Activated T-cell treated with anti-CD3 and anti-CD28 coated beads, Interleukin-2, amount 50 U/mL, for 72 hours (primary cell): Measurements from ENCODE around the gene HSD17B3. TPM values are rescaled to one million over a fixed set of nuclear protein-coding genes. Genes with fewer than 3 reads are reported as not detected.
"Not testable (repeated sequence)": the region's sequence is repeated elsewhere in the genome, so short reads cannot be mapped to it uniquely, and the experiment has no call there.

Source experiments
- ATAC-seq, 2 donors: fragments of 150-1000 bp; cut with Tn5 transposase; replicated peaks in 1 of 2; 2 replicates each; pipeline ENCODE4 v1.10.0; 2021; ENCODE audit warnings: moderate library complexity in 2 of 2, mild to moderate bottlenecking in 1 of 2
- DNase-seq, 2 donors: peaks; one replicate each; pipeline ENCODE4 v3.0.0; 2021 to 2022; ENCODE audit warnings: mixed read lengths in 1 of 2
- H3K27ac Mint-ChIP-seq: one replicate; pipeline ENCODE4 v1.8.0; 2022; ENCODE audit warnings: mild to moderate bottlenecking, moderate library complexity, mixed read lengths
- H3K27me3 Mint-ChIP-seq: one replicate; pipeline ENCODE4 v1.8.0; 2022; ENCODE audit warnings: low read depth, mixed read lengths
- H3K36me3 Mint-ChIP-seq, 2 donors: one replicate each; pipeline ENCODE4 v1.8.0; 2022; ENCODE audit warnings: mixed read lengths in 2 of 2, mild to moderate bottlenecking in 1 of 2; ENCODE audit not compliant: insufficient read depth in 2 of 2
- H3K4me1 Mint-ChIP-seq: one replicate; pipeline ENCODE4 v1.8.0; 2022; ENCODE audit warnings: low read depth, mixed read lengths
- H3K4me3 Mint-ChIP-seq, 2 donors: one replicate each; pipeline ENCODE4 v1.8.0; 2022; ENCODE audit warnings: mild to moderate bottlenecking in 2 of 2, mixed read lengths in 2 of 2, moderate library complexity in 2 of 2
- H3K9me3 Mint-ChIP-seq, 2 donors: one replicate each; pipeline ENCODE4 v1.8.0; 2022; ENCODE audit warnings: mixed read lengths in 2 of 2
- total RNA-seq, 2 donors: library from RNA; stranded (reverse); gene quantifications; one replicate each; pipeline ENCODE4 v1.2.3, GENCODE V29; 2022

Gene HSD17B3
- total RNA-seq, 2 donors from 2014 or later = 0.81 TPM; not detected in 1

DNA sequence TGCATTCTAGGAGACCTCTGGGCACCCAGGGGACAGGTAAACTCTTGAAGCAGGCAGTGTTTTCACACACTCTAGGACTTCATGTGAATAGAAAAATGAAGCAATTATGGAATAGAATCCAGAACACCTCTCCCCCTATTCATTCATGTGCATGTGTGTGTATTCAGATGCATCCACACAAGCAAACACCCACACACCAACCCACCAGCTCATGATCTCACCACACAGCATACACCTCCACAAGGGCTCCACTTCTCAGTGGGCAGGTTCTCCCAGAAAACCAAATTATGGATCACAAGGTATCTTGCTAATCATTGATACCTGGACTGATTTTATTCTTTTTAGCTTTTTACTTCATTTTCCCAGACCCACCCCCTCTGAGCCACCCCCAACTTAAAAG lies 21.2 kb upstream of the HSD17B3 start:
- no peak for ATAC-seq
- Mint-ChIP-seq H3K4me3 (no peak overlapping the region), H3K4me1 (no peaks in the 10 kb centered on the region), H3K9me3 (no peaks in the 10 kb centered on the region), H3K36me3 (no peaks in the 10 kb centered on the region), H3K27me3 (no peaks in the 10 kb centered on the region), H3K27ac (no peak overlapping the region)
- no peak for DNase-seq

DNA sequence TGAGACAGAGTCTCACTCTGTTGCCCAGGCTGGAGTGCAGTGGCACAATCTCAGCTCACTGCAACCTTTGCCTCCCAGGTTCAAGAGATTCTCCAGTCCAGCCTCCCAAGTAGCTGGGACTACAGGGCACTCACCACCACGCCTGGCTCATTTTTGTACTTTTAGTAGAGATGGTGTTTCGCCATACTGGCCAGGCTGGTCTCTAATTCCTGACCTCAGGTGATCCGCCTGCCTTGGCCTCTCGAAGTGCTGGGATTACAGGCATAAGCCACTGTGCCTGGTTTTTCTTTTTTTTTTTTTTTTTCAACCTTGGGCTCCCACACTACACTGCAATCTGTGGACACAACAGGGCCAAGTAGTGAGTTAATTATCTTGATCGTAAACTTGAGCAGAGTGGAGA lies 20.8 kb upstream of the HSD17B3 start:
- H3K9me3 Mint-ChIP-seq, ATAC-seq, H3K36me3 Mint-ChIP-seq, H3K4me1 Mint-ChIP-seq, H3K27me3 Mint-ChIP-seq, DNase-seq, H3K27ac Mint-ChIP-seq, H3K4me3 Mint-ChIP-seq: not testable (repeated sequence)

DNA sequence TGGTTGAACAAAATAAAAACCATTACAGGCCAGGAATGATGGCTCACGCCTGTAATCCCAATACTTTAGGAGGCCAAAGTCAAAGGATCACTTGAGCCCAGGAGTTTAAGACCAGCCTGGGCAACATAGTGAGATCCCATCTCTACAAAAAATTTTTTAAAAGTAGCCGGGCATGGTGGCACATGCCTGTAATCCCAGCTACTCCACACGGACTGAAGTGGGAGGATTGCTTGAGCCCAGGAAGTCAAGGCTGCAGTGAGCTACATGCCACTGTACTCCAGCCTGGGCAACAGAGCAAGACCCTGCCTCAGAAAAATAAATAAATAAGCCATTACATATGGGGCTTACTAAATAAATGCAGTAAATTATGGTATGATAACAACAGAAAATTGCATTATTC lies 20.2 kb upstream of the HSD17B3 start:
- not testable (repeated sequence) for ATAC-seq, H3K9me3 Mint-ChIP-seq, H3K4me1 Mint-ChIP-seq, H3K27me3 Mint-ChIP-seq, H3K36me3 Mint-ChIP-seq, H3K4me3 Mint-ChIP-seq, H3K27ac Mint-ChIP-seq, DNase-seq

DNA sequence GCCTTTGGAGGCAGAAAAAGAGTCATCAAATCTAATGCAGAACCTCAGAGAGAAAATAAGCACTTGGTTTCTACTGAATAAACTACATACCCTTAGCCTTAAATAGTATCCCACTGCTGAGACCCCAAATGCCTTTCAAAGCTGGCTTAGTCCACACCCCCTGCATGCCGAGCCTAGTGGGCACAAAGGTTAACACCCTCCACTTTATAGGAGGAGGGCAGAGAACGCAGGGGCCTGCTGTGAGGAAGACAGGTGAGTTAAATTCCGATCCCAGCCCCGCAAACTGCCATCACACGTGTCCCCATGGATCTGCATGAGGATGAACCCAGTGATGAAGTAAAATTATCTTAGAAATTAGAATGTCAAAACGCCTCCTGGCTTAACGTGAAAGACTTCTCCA lies 19.5 kb upstream of the HSD17B3 start:
- ATAC-seq (no peak), DNase-seq (no peak)
- no peak overlapping the region for H3K27ac Mint-ChIP-seq
- no peaks in the 10 kb centered on the region for H3K4me1 Mint-ChIP-seq
- no peaks in the 10 kb centered on the region for H3K27me3 Mint-ChIP-seq
- no peaks in the 10 kb centered on the region for H3K36me3 Mint-ChIP-seq
- no peaks in the 10 kb centered on the region for H3K9me3 Mint-ChIP-seq
- H3K4me3 Mint-ChIP-seq = no peak overlapping the region

DNA sequence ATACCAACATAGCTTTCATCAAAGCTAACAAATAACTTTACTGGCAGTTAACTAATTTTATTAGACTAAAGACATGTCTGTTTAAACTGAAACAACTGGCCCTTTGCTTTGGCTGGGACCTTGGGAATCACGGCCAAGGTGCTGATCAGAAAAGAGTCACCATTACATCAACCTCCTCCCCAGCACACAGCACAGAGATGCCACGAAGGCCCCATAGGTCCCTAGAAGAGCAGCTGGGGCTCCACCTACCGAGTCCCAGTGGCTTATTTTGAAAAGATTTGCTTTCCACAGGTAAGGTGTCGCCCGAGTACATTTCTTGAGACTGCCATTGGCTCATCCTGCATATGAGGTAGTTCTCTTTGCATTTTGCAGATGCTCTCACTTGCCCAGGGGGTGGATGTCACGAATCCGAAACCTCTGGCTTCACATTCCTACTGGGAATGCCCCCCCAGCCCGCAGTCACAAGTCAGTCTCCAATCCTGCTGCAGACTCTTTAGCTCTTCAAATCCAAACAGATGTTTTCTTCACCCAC lies 18.8 kb upstream of the HSD17B3 start:
- no peaks in the 10 kb centered on the region for H3K4me1 Mint-ChIP-seq
- ATAC-seq (no peak), DNase-seq (no peak)
- no peak overlapping the region for H3K27ac Mint-ChIP-seq
- H3K9me3 Mint-ChIP-seq = no peaks in the 10 kb centered on the region
- H3K36me3 Mint-ChIP-seq = no peaks in the 10 kb centered on the region
- H3K27me3 Mint-ChIP-seq = no peaks in the 10 kb centered on the region
- H3K4me3 Mint-ChIP-seq = no peak overlapping the region

DNA sequence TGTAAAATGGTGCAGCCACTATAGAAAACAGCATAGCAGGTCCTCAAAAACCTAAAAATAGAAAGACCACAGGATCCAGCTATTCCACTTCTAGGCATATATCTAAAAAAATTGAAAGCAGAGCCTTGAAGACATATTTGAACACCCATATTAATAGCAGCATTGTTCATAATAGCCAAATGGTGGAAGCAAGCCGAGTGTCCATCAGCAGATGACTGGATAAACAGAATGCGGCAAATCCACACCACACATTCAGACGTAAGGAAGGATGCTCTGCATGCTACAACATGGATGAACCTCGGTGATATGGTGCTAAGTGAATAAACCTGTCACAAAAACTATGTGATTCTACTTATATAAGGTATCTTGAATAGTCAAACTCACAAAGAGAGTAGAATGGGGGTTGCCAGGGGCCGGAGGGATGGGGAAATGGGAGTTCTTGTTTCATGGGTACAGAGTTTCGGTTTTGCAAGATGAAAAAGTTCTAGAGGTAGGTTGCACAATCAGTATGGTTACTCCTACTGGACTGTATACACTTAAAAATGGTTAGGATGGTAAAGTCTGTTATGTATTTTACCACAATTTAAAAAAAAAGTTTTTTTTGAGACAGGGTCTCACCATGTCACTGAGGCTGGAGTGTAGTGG lies 17.1 kb upstream of the HSD17B3 start:
- no peaks in the 10 kb centered on the region for H3K36me3 Mint-ChIP-seq

DNA sequence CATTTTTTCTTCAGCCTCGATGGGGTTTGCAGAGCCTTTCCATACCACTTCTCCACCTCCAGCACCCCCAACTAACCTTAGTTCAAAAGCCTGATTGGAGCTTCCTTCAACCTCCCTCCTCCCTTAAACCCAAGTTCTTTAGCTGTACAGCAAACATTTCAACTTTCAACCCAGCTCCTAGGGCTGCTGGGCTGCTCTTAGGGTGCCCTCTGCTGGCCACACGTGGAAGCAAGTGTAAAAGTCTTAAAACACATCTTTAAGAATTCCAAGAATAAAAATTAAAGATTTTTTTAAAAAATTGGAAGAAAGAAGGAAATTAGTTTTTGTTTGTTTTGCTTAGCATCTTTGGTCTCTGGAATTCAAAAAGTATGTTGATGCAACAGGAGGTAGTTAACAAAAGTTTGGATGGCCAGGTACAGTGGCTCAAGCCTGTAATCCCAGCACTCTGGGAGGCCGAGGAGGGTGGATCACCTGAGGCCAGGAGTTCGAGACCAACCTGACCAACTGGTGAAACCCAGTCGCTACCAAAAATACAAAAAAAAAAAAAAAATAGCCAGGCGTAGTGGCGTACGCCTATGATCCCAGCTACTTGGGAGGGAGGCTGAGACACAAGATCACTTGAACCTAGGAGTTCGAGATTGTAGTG lies 15.5 kb upstream of the HSD17B3 start:
- Mint-ChIP-seq H3K27ac (no peak overlapping the region), H3K36me3 (peaks cover 3 to 6% of the 10 kb centered on the region in 2 donors), H3K9me3 (peaks cover 2 to 8% of the 10 kb centered on the region in 2 donors)

More for the DNA sequence above, 17.1 kb upstream of the HSD17B3 start:
- H3K27ac Mint-ChIP-seq = no peak overlapping the region
- no peaks in the 10 kb centered on the region for H3K27me3 Mint-ChIP-seq
- H3K4me1 Mint-ChIP-seq = no peaks in the 10 kb centered on the region
- no peak for ATAC-seq
- peaks cover 0 to 2% of the 10 kb centered on the region in 2 donors for H3K9me3 Mint-ChIP-seq
- DNase-seq = no peak
- no peak overlapping the region for H3K4me3 Mint-ChIP-seq

DNA sequence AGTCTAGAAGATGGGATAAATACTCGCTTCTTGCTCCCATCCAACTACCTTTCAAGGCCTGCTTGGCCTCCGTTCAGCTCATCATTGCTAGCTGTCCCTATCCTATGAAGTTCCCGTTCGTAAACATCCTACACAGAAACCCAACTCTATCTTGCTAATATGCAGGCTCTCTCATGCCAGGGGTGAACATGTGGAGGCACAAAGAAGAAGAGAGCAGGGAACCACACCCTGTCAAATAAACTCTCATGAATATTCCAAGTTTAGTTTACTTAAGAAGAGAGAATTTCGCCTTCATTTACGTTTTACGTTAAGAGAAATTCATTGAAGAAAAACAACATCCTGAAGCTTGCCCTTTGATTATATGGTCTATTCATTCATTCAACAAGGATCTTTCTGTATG lies 7.9 kb upstream of the HSD17B3 start:
- Mint-ChIP-seq H3K27me3 (peaks cover 16% of the 10 kb centered on the region), H3K36me3 (peaks cover 12 to 15% of the 10 kb centered on the region in 2 donors), H3K4me3 (no peak overlapping the region), H3K4me1 (no peaks in the 10 kb centered on the region), H3K27ac (no peak overlapping the region), H3K9me3 (peaks cover 8 to 15% of the 10 kb centered on the region in 2 donors)
- DNase-seq (no peak), ATAC-seq (no peak)

More for the DNA sequence above, 15.5 kb upstream of the HSD17B3 start:
- Mint-ChIP-seq H3K4me1 (no peaks in the 10 kb centered on the region), H3K4me3 (no peak overlapping the region), H3K27me3 (peaks cover 2% of the 10 kb centered on the region)
- peak; percentile 38 to 59 for DNase-seq
- ATAC-seq = peak; percentile 33 to 45

DNA sequence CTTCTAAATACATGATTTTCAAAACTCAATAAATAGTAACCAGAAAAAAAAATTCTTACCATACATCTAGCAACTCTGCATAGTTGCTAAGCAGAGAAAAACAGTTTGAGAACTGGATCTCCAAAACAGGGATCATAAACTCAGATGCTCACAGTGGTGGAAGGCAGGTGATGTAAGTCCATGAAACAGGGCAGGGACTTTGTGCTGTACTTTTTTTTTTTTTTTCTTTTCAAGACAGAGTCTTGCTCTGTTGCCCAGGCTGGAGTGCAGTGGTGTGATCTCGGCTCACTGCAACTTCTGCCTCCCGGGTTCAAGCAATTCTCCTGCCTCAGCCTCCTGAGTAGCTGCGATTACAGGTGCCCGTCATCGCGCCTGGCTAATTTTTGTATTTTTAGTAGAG lies 5.0 kb upstream of the HSD17B3 start:
- not testable (repeated sequence) for H3K27me3 Mint-ChIP-seq, H3K4me3 Mint-ChIP-seq, DNase-seq, H3K27ac Mint-ChIP-seq, H3K36me3 Mint-ChIP-seq, H3K9me3 Mint-ChIP-seq, H3K4me1 Mint-ChIP-seq, ATAC-seq

DNA sequence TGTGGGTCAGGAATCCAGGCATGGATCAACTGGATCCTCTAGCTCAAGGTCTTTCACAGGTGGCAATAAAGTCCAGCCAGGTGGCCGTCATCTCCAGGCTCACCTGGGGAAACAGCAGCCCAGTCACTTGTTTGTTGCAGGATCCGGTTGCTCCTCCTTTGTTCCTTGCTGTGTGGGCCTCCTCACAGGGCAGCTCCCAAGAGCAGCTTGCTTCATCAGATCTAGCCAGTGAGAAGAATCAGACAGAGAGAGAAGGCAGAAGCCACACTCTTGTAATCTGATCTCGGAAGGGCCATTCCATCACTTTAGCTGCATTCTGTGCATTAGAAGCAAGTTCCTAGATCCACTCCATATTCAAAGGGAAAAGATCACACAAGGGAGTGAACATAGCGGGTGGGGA lies 3.2 kb upstream of the HSD17B3 start:
- Mint-ChIP-seq H3K4me3 (no peak overlapping the region), H3K4me1 (no peaks in the 10 kb centered on the region), H3K27ac (no peak overlapping the region), H3K27me3 (peaks cover 5% of the 10 kb centered on the region), H3K9me3 (peaks cover 0 to 2% of the 10 kb centered on the region in 2 donors), H3K36me3 (no peaks in the 10 kb centered on the region)
- ATAC-seq (no peak), DNase-seq (no peak)

DNA sequence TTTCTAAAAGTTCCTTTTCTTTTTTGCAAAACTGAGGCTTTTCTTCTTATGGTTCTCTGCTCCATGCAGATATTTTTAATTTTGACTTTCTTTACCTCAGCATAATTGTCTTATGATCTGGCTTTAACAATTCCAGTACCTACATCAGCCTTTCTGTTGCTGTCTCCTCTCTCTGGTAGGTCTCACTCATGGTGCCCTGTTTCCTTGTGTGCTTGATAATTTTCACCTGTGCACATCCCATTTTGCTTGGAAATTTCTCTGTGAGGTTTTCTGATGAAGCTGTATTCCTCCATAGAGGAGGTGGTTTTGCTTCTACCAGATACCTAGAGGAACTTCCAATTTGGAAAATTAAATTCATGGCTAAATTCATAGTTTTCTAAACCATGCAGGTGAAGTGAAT lies 2.3 kb upstream of the HSD17B3 start:
- no peaks in the 10 kb centered on the region for H3K36me3 Mint-ChIP-seq
- no peak for DNase-seq
- no peaks in the 10 kb centered on the region for H3K4me1 Mint-ChIP-seq
- H3K4me3 Mint-ChIP-seq = no peak overlapping the region
- peaks cover 0 to 2% of the 10 kb centered on the region in 2 donors for H3K9me3 Mint-ChIP-seq
- H3K27me3 Mint-ChIP-seq = peaks cover 5% of the 10 kb centered on the region
- ATAC-seq = no peak
- H3K27ac Mint-ChIP-seq = no peak overlapping the region

DNA sequence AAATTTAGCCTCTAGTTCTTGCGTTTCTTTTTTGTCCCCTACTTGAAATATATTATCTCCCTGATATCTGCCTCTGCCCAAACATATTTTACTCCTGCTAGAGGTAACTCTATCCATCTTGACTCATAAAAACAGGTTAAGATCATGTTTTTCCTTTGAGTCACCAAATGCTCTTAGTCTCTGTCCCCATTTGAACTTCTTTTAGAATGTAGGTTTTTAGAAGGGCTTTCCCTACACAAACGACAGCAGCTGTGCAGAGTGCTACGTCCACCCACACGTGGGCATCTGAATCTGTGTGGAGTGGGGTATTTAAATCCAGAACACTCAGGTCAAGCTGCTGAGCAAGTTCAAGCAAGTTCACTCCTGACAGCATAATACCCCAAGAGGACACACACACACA lies 2.2 kb downstream of the HSD17B3 start:
- H3K4me1 Mint-ChIP-seq = no peaks in the 10 kb centered on the region
- no peak for DNase-seq
- H3K27me3 Mint-ChIP-seq = peaks cover 7% of the 10 kb centered on the region
- H3K4me3 Mint-ChIP-seq = no peak overlapping the region
- no peak overlapping the region for H3K27ac Mint-ChIP-seq
- no peak for ATAC-seq
- peaks cover 0 to 2% of the 10 kb centered on the region in 2 donors for H3K9me3 Mint-ChIP-seq
- H3K36me3 Mint-ChIP-seq = peaks cover 0 to 3% of the 10 kb centered on the region in 2 donors

DNA sequence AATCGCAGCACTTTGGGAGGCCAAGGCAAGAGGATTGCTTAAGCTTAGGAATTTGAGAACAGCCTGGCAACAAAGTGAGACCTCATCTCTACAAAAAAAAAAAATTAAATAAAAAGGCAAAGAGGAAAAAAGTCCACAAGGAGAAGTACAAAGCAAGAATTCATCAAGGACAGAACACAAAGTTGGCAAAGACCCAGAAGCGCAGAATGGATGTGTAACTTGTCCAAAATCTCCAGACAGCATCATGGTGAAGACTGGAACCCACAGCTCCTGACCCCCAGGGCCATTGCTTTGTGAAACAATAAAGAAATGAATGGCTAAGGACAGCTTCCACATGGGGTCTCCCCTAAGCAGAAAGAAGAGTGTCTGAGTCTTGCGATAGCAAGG lies 7.8 kb downstream of the HSD17B3 start:
- Mint-ChIP-seq H3K36me3 (peaks cover 2 to 3% of the 10 kb centered on the region in 2 donors), H3K9me3 (no peaks in the 10 kb centered on the region), H3K4me3 (no peak overlapping the region), H3K27ac (no peak overlapping the region), H3K27me3 (peaks cover 7% of the 10 kb centered on the region), H3K4me1 (no peaks in the 10 kb centered on the region)
- DNase-seq (no peak), ATAC-seq (no peak)
